HEK293T (cell line): Measurements from ENCODE around the gene WRNIP1.

Experiments used
- ARNT ChIP-seq: fragments of 450-650 bp; IDR thresholded peaks from 2 replicates; pipeline ENCODE4 v1.6.1; 2017; ENCODE audit warnings: mild to moderate bottlenecking
- BHLHE40 ChIP-seq: fragments of 450-650 bp; IDR thresholded peaks from 2 replicates; pipeline ENCODE4 v1.6.1; 2016; ENCODE audit warnings: mild to moderate bottlenecking, moderate library complexity, borderline replicate concordance
- CTBP1 ChIP-seq: fragments of 450-650 bp; IDR thresholded peaks from 2 replicates; pipeline ENCODE4 v1.6.1; 2016; ENCODE audit warnings: borderline replicate concordance
- ELF4 ChIP-seq: fragments of 450-650 bp; IDR thresholded peaks from 2 replicates; pipeline ENCODE4 v1.6.1; 2017; ENCODE audit warnings: antibody characterized with exemption
- FOXA1 ChIP-seq: fragments of 450-650 bp; IDR thresholded peaks from 2 replicates; pipeline ENCODE4 v1.6.1; 2016; ENCODE audit warnings: mild to moderate bottlenecking
- FOXM1 ChIP-seq: fragments of 450-650 bp; IDR thresholded peaks from 2 replicates; pipeline ENCODE4 v1.6.1; 2017; ENCODE audit warnings: mild to moderate bottlenecking, borderline replicate concordance
- L3MBTL2 ChIP-seq: fragments of 450-650 bp; conservative IDR thresholded peaks from 2 replicates; pipeline ENCODE4 v1.6.1; 2016; ENCODE audit warnings: mild to moderate bottlenecking
- NFRKB ChIP-seq: fragments of 450-650 bp; IDR thresholded peaks from 2 replicates; pipeline ENCODE4 v1.6.1; 2016; ENCODE audit warnings: mild to moderate bottlenecking, moderate library complexity
- SP1 ChIP-seq: fragments of 450-650 bp; IDR thresholded peaks from 2 replicates; pipeline ENCODE4 v1.6.1; 2017
- SUZ12 ChIP-seq: fragments of 450-650 bp; IDR thresholded peaks from 2 replicates; pipeline ENCODE4 v1.6.1; 2016; ENCODE audit warnings: mild to moderate bottlenecking
- TARDBP ChIP-seq: fragments of 450-650 bp; IDR thresholded peaks from 2 replicates; pipeline ENCODE4 v1.6.1; 2016
- ZNF384 ChIP-seq: fragments of 450-650 bp; IDR thresholded peaks from 2 replicates; pipeline ENCODE4 v1.6.1; 2016
- TF ChIP-seq, protein P1 (sequence below): fragments of 450-650 bp; IDR thresholded peaks from 2 replicates; pipeline ENCODE4 v1.6.1; 2016

DNA sequence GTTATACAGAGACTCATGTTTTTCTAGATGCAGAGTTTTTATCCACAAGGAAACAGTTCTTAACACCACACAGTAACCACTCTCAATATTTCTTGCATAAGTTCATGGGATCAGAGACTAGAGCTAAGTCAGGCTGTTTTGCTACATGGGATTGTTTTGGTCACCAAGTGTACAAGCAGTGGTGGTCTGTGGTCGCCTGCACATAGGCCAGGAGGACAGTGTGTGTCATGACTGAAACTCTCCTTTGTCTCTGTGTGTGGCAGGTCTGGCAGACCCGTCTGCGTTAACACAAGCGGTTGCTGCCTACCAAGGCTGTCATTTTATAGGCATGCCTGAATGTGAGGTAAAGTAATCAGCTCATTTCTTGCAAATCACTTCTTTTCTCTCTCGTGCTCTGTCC, 18.9 kb downstream of the WRNIP1 start:
- TF ChIP-seq NFRKB (no peak), FOXA1 (no peak), FOXM1 (no peak), BHLHE40 (no peak), ZNF384 (no peak), CTBP1 (no peak), ARNT (no peak), L3MBTL2 (no peak), ELF4 (no peak), TARDBP (no peak), SP1 (no peak), SUZ12 (no peak)
- TF ChIP-seq, protein P1, sequence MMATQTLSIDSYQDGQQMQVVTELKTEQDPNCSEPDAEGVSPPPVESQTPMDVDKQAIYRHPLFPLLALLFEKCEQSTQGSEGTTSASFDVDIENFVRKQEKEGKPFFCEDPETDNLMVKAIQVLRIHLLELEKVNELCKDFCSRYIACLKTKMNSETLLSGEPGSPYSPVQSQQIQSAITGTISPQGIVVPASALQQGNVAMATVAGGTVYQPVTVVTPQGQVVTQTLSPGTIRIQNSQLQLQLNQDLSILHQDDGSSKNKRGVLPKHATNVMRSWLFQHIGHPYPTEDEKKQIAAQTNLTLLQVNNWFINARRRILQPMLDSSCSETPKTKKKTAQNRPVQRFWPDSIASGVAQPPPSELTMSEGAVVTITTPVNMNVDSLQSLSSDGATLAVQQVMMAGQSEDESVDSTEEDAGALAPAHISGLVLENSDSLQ = no peak
